SK-N-DZ (cell line): ENCODE results near the gene TRMT13. TPM values are rescaled to one million over a fixed set of nuclear protein-coding genes. Genes with fewer than 3 reads are reported as not detected.

ENCODE experiments used
- DNase-seq: peaks from one replicate; pipeline ENCODE4 v3.0.0-alpha.2; 2015; ENCODE audit warnings: low spot score
- polyA plus RNA-seq, 2 experiments: library from polyadenylated mRNA; depleted of rRNA; stranded (reverse); fragments of >200 nt; gene quantifications; 2 replicates each; pipeline ENCODE4 v1.2.3, GENCODE V29; 2014

The TRMT13 gene
- polyA plus RNA-seq (2014; cell fraction: cytosol; rRNA removed): 16.5 and 19.9 TPM in 2 replicates
- polyA plus RNA-seq (2014; cell fraction: nucleus; rRNA removed): 89.4 and 99.5 TPM in 2 replicates

- peak; percentile 97 for DNase-seq
Measured at GRCh38 chr1:100132566-100133477, at the start of gene TRMT13, which contains the start of gene SASS6. Gene TRMT13 (plus strand): TSS chr1:100133163. CDS start chr1:100133169, 6 bp downstream. Gene SASS6 (minus strand): TSS chr1:100132930. CDS start chr1:100132814, 116 bp downstream.

- DNase-seq: no peak
Measured at GRCh38 chr1:100087396-100087795, 45.6 kb upstream of the TRMT13 start.

- DNase-seq: no peak
Measured at GRCh38 chr1:100089082-100089481, 43.9 kb upstream of the TRMT13 start.

GRCh38 chr1:100090471-100090870 lies 42.5 kb upstream of the TRMT13 start:
- DNase-seq: no peak

- DNase-seq: no peak
Measured at GRCh38 chr1:100100202-100100601, 32.8 kb upstream of the TRMT13 start.

- DNase-seq: no peak
Measured at GRCh38 chr1:100101564-100101963, 31.4 kb upstream of the TRMT13 start.

GRCh38 chr1:100107696-100108095 lies 25.3 kb upstream of the TRMT13 start:
- no peak for DNase-seq

GRCh38 chr1:100109554-100110066 lies 23.4 kb upstream of the TRMT13 start:
- no peak for DNase-seq

GRCh38 chr1:100115524-100115923 lies 17.4 kb upstream of the TRMT13 start:
- no peak for DNase-seq

- DNase-seq: no peak
Measured at GRCh38 chr1:100122177-100122576, 10.8 kb upstream of the TRMT13 start.

GRCh38 chr1:100127226-100127625 lies 5.7 kb upstream of the TRMT13 start:
- no peak for DNase-seq

GRCh38 chr1:100130552-100131077 lies 2.3 kb upstream of the TRMT13 start:
- DNase-seq: no peak

GRCh38 chr1:100131623-100132022 lies 1.3 kb upstream of the TRMT13 start:
- no peak for DNase-seq

- DNase-seq: no peak
Measured at GRCh38 chr1:100134872-100135271, 1.9 kb downstream of the TRMT13 start.

- DNase-seq: no peak
Measured at GRCh38 chr1:100137602-100138001, 4.6 kb downstream of the TRMT13 start.

GRCh38 chr1:100141192-100141591 lies 8.2 kb downstream of the TRMT13 start:
- DNase-seq: no peak

- DNase-seq: no peak
Measured at GRCh38 chr1:100142343-100142742, 9.4 kb downstream of the TRMT13 start.

- DNase-seq: no peak
Measured at GRCh38 chr1:100145116-100145515, 12.2 kb downstream of the TRMT13 start.

- no peak for DNase-seq
Measured at GRCh38 chr1:100146958-100147357, 14.0 kb downstream of the TRMT13 start.

- DNase-seq: no peak
Measured at GRCh38 chr1:100147875-100148274, 14.9 kb downstream of the TRMT13 start.

- DNase-seq: no peak
Measured at GRCh38 chr1:100151679-100152078, 18.7 kb downstream of the TRMT13 start.

GRCh38 chr1:100152271-100152670 lies 19.3 kb downstream of the TRMT13 start:
- DNase-seq: no peak

- DNase-seq: no peak
Measured at GRCh38 chr1:100162881-100163280, 29.9 kb downstream of the TRMT13 start.
